ENCODE data around the gene PLTP.

DNA sequence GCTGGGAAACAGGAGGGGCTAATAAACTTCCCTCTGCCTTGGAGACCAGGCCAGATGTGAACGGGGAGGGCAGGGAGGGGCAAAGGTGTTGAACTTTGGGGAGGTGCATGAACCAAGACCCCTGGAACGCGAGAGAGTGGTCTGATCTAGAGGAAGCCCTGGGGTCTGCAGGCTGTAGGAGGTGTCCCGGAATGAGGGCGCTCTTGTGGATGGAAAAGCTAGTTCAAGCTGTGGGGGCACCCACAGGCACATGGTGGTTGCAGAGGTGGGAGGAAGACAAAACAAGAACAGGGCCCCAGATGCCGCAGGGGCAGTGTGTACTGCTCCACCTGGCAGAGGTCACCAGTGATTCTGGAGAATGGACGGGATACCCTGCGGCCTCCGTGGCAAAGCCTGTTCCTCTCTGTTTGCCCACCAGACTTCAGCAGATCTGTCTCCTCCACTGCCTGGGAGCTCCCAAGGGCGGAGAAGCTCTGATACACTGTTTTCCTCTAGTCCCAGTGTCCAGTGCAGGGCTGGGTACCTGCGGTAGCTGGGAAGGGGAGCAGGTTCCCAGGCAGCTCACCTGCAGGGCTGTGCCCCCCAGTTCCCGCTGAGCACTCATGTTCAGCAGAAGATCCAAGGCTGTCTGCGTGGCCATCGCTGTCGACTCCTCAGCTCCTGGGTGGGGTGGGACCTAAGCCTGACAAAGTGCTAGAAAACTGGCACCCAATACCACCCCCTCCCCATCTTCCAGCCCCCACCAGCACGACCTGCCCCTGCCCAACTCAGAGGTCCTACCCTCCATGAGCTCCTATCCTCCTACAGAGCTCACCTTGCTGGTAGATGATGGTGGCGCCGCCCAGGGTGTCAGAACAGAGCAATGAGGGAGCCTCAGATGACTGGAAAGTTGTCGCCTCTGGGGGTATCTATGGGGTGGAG lies 45.3 kb upstream of the PLTP start:
- TF ChIP-seq, protein P1, sequence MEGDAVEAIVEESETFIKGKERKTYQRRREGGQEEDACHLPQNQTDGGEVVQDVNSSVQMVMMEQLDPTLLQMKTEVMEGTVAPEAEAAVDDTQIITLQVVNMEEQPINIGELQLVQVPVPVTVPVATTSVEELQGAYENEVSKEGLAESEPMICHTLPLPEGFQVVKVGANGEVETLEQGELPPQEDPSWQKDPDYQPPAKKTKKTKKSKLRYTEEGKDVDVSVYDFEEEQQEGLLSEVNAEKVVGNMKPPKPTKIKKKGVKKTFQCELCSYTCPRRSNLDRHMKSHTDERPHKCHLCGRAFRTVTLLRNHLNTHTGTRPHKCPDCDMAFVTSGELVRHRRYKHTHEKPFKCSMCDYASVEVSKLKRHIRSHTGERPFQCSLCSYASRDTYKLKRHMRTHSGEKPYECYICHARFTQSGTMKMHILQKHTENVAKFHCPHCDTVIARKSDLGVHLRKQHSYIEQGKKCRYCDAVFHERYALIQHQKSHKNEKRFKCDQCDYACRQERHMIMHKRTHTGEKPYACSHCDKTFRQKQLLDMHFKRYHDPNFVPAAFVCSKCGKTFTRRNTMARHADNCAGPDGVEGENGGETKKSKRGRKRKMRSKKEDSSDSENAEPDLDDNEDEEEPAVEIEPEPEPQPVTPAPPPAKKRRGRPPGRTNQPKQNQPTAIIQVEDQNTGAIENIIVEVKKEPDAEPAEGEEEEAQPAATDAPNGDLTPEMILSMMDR (IDR thresholded peaks at IDR 0.05; ENCODE audit: borderline replicate concordance, extremely low read depth, low read length, poor library complexity, severe bottlenecking) = no peak
- TF ChIP-seq EZH2 (IDR thresholded peaks at IDR 0.05; ENCODE audit: borderline replicate concordance, low read depth, low read length, severe bottlenecking) = no peak

All from DND-41 (cell line).